K562 (cell line): ENCODE data around the gene NAT10. TPM values are rescaled to one million over a fixed set of nuclear protein-coding genes. Genes with fewer than 3 reads are reported as not detected.

ENCODE experiments used
- ASH1L ChIP-seq: fragments of 450-650 bp; IDR thresholded peaks from 2 replicates; pipeline ENCODE4 v1.6.1; 2018; ENCODE audit warnings: borderline replicate concordance, mild to moderate bottlenecking, low read depth; ENCODE audit not compliant: partially characterized antibody
- ETS2 ChIP-seq: IDR thresholded peaks from 2 replicates; pipeline ENCODE4 v1.6.1; 2016; ENCODE audit warnings: borderline replicate concordance, missing genetic modification characterization, mild to moderate bottlenecking, moderate library complexity, missing compliant biosample characterization; ENCODE audit not compliant: poor library complexity, severe bottlenecking
- KLF16 ChIP-seq: IDR thresholded peaks from 2 replicates; pipeline ENCODE4 v1.6.1; 2016; ENCODE audit warnings: antibody characterized with exemption
- MCM3 ChIP-seq: fragments of 450-650 bp; IDR thresholded peaks from 2 replicates; pipeline ENCODE4 v1.6.1; 2016
- POLR2AphosphoS5 ChIP-seq: IDR thresholded peaks from 2 replicates; pipeline ENCODE4 v1.6.1; 2011; ENCODE audit warnings: mild to moderate bottlenecking, low read depth, low read length, moderate library complexity; ENCODE audit not compliant: control insufficient read depth, insufficient read depth
- SETDB1 ChIP-seq: IDR thresholded peaks from one replicate; pipeline ENCODE4 v1.6.1; 2012; ENCODE audit warnings: low read length, control low read depth, inconsistent platforms
- ZBTB40 ChIP-seq, 2 experiments: fragments of 450-650 bp in 1 of 2; sonication (generic) in 1 of 2; formaldehyde crosslinking in 1 of 2; IDR thresholded peaks; 2 replicates each; pipeline versions ENCODE4 v1.7.1 to v1.9.0; 2016 to 2022; ENCODE audit warnings: inconsistent platforms in 1 of 2, mild to moderate bottlenecking in 1 of 2, missing genetic modification reagents in 1 of 2
- ZFPM2 ChIP-seq: fragments of 250-450 bp; sonication (Bioruptor Pico); IDR thresholded peaks from 2 replicates; pipeline ENCODE4 v1.5.1; 2022; ENCODE audit warnings: mild to moderate bottlenecking
- polyA plus RNA-seq, 8 experiments: library from polyadenylated mRNA; depleted of rRNA in 4 of 8; stranded (reverse) in 5 of 8; unstranded in 3 of 8; fragments of >200 nt; fragmentation: Nextera tagmentation in 2 of 8; fragmentation: Illumina TruSeq in 1 of 8; extraction: Ambion mirVana in 2 of 8; extraction: Trizol in 1 of 8; gene quantifications; 2 replicates each; pipeline versions ENCODE4 v1.2.1 to v1.2.3, GENCODE V29; 2011 to 2014; ENCODE audit warnings: inconsistent platforms in 1 of 8, missing spikeins in 1 of 8
- total RNA-seq, 7 experiments: library from RNA; depleted of rRNA in 6 of 7; stranded (reverse); fragments of >200 nt in 6 of 7; fragmentation: Illumina TruSeq in 2 of 7; extraction: Trizol in 2 of 7; gene quantifications; 2 replicates each; pipeline versions ENCODE4 v1.2.1 to v1.2.3, GENCODE V29; 2011 to 2021; ENCODE audit warnings: low replicate concordance in 1 of 7

The NAT10 gene
- total and polyA plus RNA-seq, 9 of the 15 experiments (the other 6 are each of a cell fraction or from before 2014, with no cell fraction given) = 55.4 to 125 (median 86.3) TPM

- TF ChIP-seq ZBTB40 (IDR thresholded peaks at IDR 0.05) (no peak), ZBTB40 (CRISPR knock-in tag; IDR thresholded peaks at IDR 0.05) (no peak), MCM3 (no peak), SETDB1 (no peak), KLF16 (no peak), ZFPM2 (no peak), ASH1L (no peak), ETS2 (tag) (no peak), POLR2AphosphoS5 (no peak)
Measured at GRCh38 chr11:34075178-34075820, 30.1 kb upstream of the NAT10 start (continued).
